ENCODE data around the gene PROK2.

Gene PROK2

GRCh38 chr3:71734881-71735280, 50.1 kb downstream of the PROK2 start:
- no peak for DNase-seq (ENCODE audit: low read depth)

DNA sequence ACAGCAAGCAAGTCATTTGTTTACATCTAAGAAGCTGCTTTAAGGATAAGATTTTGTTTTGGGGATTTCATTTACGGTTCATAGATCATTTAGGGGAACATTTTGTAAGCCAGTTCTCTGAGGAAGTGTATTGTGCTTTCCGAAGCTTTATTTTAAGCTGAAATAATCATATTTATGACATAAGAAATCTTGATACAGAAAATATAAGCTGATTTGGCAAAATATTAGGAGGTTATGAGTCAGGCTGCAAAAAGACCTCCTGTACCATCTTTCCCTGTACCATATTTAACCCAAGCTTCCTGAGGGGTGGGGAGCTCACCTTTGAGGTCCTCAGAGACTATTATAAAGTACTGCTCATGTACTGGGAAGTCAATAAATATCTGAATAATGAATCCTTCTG, 51.6 kb downstream of the PROK2 start:
- DNase-seq (ENCODE audit: low read depth) = no peak

DNA sequence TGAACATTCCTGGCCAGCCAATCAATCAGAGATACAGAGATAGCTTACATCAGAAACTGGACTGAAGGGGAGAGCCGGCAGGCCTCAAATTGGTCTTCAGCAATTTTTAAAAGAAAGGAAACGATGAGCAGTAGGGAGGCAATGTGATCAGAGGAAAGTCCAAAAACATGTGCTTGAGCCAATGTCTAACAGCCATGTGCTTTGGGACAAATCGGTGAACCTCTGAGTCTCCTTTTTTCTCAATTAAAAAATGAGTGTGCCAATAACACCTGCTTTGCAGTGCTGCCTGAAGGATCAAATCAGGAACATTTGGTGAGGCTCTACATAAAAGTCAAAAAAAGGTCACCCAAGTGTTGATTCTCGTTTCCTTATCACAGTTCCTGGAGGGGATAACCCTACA, 52.3 kb downstream of the PROK2 start:
- no peak for DNase-seq (ENCODE audit: low read depth)

- no peak for DNase-seq (ENCODE audit: low read depth)
Measured at GRCh38 chr3:71728632-71729342, 56.2 kb downstream of the PROK2 start.

DNA sequence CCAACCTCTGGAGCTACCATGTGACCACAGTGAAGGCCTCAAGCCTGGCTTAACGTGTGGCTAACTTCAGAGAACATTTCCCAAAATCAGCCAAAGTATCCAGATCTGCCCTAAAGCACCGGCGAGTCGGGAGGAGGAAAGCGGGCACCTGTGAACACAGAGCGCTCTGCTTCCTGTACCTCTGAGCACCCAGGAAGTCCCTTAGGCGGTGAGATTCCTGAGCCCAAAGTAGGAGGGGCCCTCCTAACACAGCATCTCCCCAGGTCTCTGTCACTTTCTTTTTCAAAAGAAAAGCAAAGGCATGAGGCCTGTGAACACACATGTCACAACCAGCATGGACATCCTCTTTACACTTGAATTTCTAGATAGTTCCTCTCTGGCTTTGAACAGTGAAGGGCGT, 58.8 kb downstream of the PROK2 start:
- no peak for DNase-seq (ENCODE audit: low read depth)

GRCh38 chr3:71725271-71725991, 59.5 kb downstream of the PROK2 start, which contains the start of gene EIF4E3:
TSS of gene EIF4E3 (minus strand) at chr3:71725402. CDS start at chr3:71725367, 35 bp downstream.
- no peak for DNase-seq (ENCODE audit: low read depth)

- no peak for DNase-seq (ENCODE audit: low read depth)
Measured at GRCh38 chr3:71724584-71725270, 60.2 kb downstream of the PROK2 start.

DNA sequence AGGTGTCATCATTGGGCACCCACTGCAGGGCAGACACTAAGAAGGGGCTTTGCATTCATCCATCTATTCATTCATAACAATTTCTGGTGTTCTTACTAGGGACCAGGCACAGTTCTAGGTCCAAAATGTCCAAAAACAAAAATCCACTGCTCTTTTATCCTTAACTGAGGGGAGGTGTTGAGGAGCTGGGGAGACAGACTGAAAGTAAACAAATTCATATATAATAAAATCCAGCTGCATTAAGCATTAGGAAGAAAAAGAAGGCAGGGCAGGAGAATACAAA, 60.8 kb downstream of the PROK2 start:
- DNase-seq (ENCODE audit: low read depth) = no peak

GRCh38 chr3:71723452-71724170, 61.3 kb downstream of the PROK2 start:
- DNase-seq (ENCODE audit: low read depth) = no peak

GRCh38 chr3:71722693-71723092, 62.3 kb downstream of the PROK2 start:
- no peak for DNase-seq (ENCODE audit: low read depth)

All from stimulated activated CD8-positive, alpha-beta memory T cell treated with anti-CD3 and anti-CD28 coated beads, Interleukin-15, amount 100 ng/mL, for 1 hour (primary cell).